Transverse colon (tissue), 3 donors: Measurements from ENCODE around the gene PELI2.

ENCODE experiments used
- EP300 ChIP-seq: sonication (generic); formaldehyde crosslinking; IDR thresholded peaks from one replicate; pipeline ENCODE4 v1.6.1; 2017; ENCODE audit warnings: antibody characterized with exemption, low read depth
- POLR2A ChIP-seq: fragments of 450-650 bp; IDR thresholded peaks from one replicate; pipeline ENCODE4 v1.6.1; 2016; ENCODE audit warnings: antibody characterized with exemption, mild to moderate bottlenecking, moderate library complexity
- TF ChIP-seq, protein P1 (sequence below), 5 experiments: fragments of 200-600 bp in 3 of 5; fragments of 450-650 bp in 2 of 5; sonication (generic) in 3 of 5; IDR thresholded peaks; 1 replicate in 2 of 5; 2 replicates in 3 of 5; pipeline ENCODE4 v1.5.1; 2016 to 2017; ENCODE audit warnings: antibody characterized with exemption in 5 of 5, inconsistent platforms in 3 of 5, mild to moderate bottlenecking in 2 of 5, moderate library complexity in 1 of 5

GRCh38 chr14:56339855-56340701, 221.9 kb downstream of the PELI2 start:
- TF ChIP-seq, protein P1, sequence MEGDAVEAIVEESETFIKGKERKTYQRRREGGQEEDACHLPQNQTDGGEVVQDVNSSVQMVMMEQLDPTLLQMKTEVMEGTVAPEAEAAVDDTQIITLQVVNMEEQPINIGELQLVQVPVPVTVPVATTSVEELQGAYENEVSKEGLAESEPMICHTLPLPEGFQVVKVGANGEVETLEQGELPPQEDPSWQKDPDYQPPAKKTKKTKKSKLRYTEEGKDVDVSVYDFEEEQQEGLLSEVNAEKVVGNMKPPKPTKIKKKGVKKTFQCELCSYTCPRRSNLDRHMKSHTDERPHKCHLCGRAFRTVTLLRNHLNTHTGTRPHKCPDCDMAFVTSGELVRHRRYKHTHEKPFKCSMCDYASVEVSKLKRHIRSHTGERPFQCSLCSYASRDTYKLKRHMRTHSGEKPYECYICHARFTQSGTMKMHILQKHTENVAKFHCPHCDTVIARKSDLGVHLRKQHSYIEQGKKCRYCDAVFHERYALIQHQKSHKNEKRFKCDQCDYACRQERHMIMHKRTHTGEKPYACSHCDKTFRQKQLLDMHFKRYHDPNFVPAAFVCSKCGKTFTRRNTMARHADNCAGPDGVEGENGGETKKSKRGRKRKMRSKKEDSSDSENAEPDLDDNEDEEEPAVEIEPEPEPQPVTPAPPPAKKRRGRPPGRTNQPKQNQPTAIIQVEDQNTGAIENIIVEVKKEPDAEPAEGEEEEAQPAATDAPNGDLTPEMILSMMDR (IDR thresholded peaks at IDR 0.05): peak; percentile 69 to 80 (median 76)
- no peak for TF ChIP-seq POLR2A
- no peak for TF ChIP-seq EP300
